Liver (tissue), 9 donors: ENCODE data around the gene MCL1. TPM values are rescaled to one million over a fixed set of nuclear protein-coding genes. Genes with fewer than 3 reads are reported as not detected.
"Not testable (repeated sequence)": the region's sequence is repeated elsewhere in the genome, so short reads cannot be mapped to it uniquely, and the experiment has no call there.

Source experiments
- DNase-seq: peaks from one replicate; pipeline ENCODE4 v3.0.0-alpha.2; 2017; ENCODE audit warnings: low spot score
- H3K27ac ChIP-seq, 2 donors: one replicate each; pipeline ENCODE4 v1.7.0; 2013; ENCODE audit warnings: inconsistent platforms in 2 of 2, low read length in 2 of 2, control low read depth in 1 of 2, low read depth in 1 of 2, mild to moderate bottlenecking in 1 of 2
- H3K27me3 ChIP-seq, 4 donors: one replicate each; pipeline versions ENCODE4 v1.6.1 to v1.7.0; 2013; ENCODE audit warnings: low read length in 3 of 4, inconsistent platforms in 1 of 4, mild to moderate bottlenecking in 1 of 4, moderate library complexity in 1 of 4; ENCODE audit not compliant: control insufficient read depth in 4 of 4, insufficient read depth in 4 of 4
- H3K36me3 ChIP-seq, 4 donors: one replicate each; pipeline versions ENCODE4 v1.6.1 to v1.7.0; 2013; ENCODE audit warnings: low read length in 3 of 4, mild to moderate bottlenecking in 3 of 4, low read depth in 1 of 4, moderate library complexity in 1 of 4; ENCODE audit not compliant: control insufficient read depth in 4 of 4, insufficient read depth in 3 of 4
- H3K4me1 ChIP-seq, 4 donors: one replicate each; pipeline versions ENCODE4 v1.6.1 to v1.7.0; 2013; ENCODE audit warnings: low read length in 3 of 4, mild to moderate bottlenecking in 3 of 4, moderate library complexity in 1 of 4; ENCODE audit not compliant: control insufficient read depth in 4 of 4, insufficient read depth in 4 of 4
- H3K4me3 ChIP-seq, 3 donors: one replicate each; pipeline versions ENCODE4 v1.6.1 to v1.7.0; 2013; ENCODE audit warnings: low read length in 3 of 3, control low read depth in 1 of 3, low read depth in 1 of 3, mild to moderate bottlenecking in 1 of 3
- H3K9ac ChIP-seq, 2 donors: one replicate each; pipeline ENCODE4 v1.7.0; 2013; ENCODE audit warnings: low read length in 2 of 2, mild to moderate bottlenecking in 2 of 2, moderate library complexity in 2 of 2, control low read depth in 1 of 2, low read depth in 1 of 2
- H3K9me3 ChIP-seq, 4 donors: one replicate each; pipeline versions ENCODE4 v1.6.1 to v1.7.0; 2013; ENCODE audit warnings: low read length in 3 of 4; ENCODE audit not compliant: control insufficient read depth in 4 of 4
- ATF3 ChIP-seq: IDR thresholded peaks from 2 replicates; pipeline ENCODE4 v1.6.1; 2016; ENCODE audit warnings: antibody characterized with exemption
- FOXA2 ChIP-seq: IDR thresholded peaks from 2 replicates; pipeline ENCODE4 v1.6.1; 2016; ENCODE audit warnings: antibody characterized with exemption
- GABPA ChIP-seq, 2 donors: IDR thresholded peaks in 1 of 2; conservative IDR thresholded peaks in 1 of 2; 2 replicates each; pipeline ENCODE4 v1.6.1; 2016; ENCODE audit warnings: antibody characterized with exemption in 2 of 2, mild to moderate bottlenecking in 1 of 2, moderate library complexity in 1 of 2
- HNF4A ChIP-seq, 2 donors: conservative IDR thresholded peaks; 2 replicates each; pipeline ENCODE4 v1.6.1; 2016; ENCODE audit warnings: antibody characterized with exemption in 2 of 2, mild to moderate bottlenecking in 2 of 2
- HNF4G ChIP-seq: IDR thresholded peaks from 2 replicates; pipeline ENCODE4 v1.6.1; 2016; ENCODE audit warnings: antibody characterized with exemption
- NR2F2 ChIP-seq: IDR thresholded peaks from 2 replicates; pipeline ENCODE4 v1.6.1; 2016; ENCODE audit warnings: antibody characterized with exemption
- RAD21 ChIP-seq, 2 donors: IDR thresholded peaks; 2 replicates each; pipeline ENCODE4 v1.6.1; 2016; ENCODE audit warnings: antibody characterized with exemption in 2 of 2, mild to moderate bottlenecking in 2 of 2
- RXRA ChIP-seq, 2 donors: IDR thresholded peaks; 2 replicates each; pipeline ENCODE4 v1.6.1; 2017 to 2018; ENCODE audit warnings: antibody characterized with exemption in 2 of 2, mild to moderate bottlenecking in 1 of 2
- SP1 ChIP-seq: IDR thresholded peaks from 2 replicates; pipeline ENCODE4 v1.6.1; 2018; ENCODE audit warnings: antibody characterized with exemption, mild to moderate bottlenecking
- YY1 ChIP-seq: IDR thresholded peaks from 2 replicates; pipeline ENCODE4 v1.6.1; 2016; ENCODE audit warnings: antibody characterized with exemption, mild to moderate bottlenecking
- WGBS: extraction: QIAGEN DNeasy Blood & Tissue Kit; methylation state at CpG from one replicate; pipeline ENCODE4 v1.1.7; 2013; 5-methylcytosine and 5-hydroxymethylcytosine counted together
- polyA plus RNA-seq, 2 donors: library from polyadenylated mRNA; stranded (reverse) in 1 of 2; unstranded in 1 of 2; fragments of 200-250 nt in 1 of 2; fragments of >200 nt in 1 of 2; fragmentation: Nextera tagmentation in 1 of 2; extraction: Ambion mirVana in 1 of 2; gene quantifications; one replicate each; pipeline versions ENCODE4 v1.2.1 to v1.2.3, GENCODE V29; 2013 to 2015
- total RNA-seq, 2 donors: library from RNA; depleted of rRNA; stranded (reverse); fragments of >200 nt; gene quantifications; one replicate each; pipeline ENCODE4 v1.2.3, GENCODE V29; 2014
- TF ChIP-seq, protein P1 (sequence below): IDR thresholded peaks from 2 replicates; pipeline ENCODE4 v1.6.1; 2016; ENCODE audit warnings: antibody characterized with exemption
- donor health status: healthy.
- donor health status: healthy.
- donor health status: healthy.
- donor health status: healthy.
- donor health status: healthy.

Gene MCL1
- total and polyA plus RNA-seq, 4 donors, result 23.4 to 181 (median 80.0) TPM

GRCh38 chr1:150626150-150626549 is 46.7 kb upstream of the MCL1 start (continued):
- TF ChIP-seq, protein P1, sequence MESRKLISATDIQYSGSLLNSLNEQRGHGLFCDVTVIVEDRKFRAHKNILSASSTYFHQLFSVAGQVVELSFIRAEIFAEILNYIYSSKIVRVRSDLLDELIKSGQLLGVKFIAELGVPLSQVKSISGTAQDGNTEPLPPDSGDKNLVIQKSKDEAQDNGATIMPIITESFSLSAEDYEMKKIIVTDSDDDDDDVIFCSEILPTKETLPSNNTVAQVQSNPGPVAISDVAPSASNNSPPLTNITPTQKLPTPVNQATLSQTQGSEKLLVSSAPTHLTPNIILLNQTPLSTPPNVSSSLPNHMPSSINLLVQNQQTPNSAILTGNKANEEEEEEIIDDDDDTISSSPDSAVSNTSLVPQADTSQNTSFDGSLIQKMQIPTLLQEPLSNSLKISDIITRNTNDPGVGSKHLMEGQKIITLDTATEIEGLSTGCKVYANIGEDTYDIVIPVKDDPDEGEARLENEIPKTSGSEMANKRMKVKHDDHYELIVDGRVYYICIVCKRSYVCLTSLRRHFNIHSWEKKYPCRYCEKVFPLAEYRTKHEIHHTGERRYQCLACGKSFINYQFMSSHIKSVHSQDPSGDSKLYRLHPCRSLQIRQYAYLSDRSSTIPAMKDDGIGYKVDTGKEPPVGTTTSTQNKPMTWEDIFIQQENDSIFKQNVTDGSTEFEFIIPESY, result no peak
- no peak for TF ChIP-seq RXRA (IDR thresholded peaks at IDR 0.05)
- no peak for TF ChIP-seq FOXA2
- no peak for TF ChIP-seq SP1
- no peak for TF ChIP-seq GABPA (IDR thresholded peaks at IDR 0.05 in 1 of 2, conservative IDR thresholded peaks at IDR 0.05 in 1 of 2)

- not testable (repeated sequence) for H3K27ac ChIP-seq, H3K27me3 ChIP-seq, H3K9ac ChIP-seq, DNase-seq, H3K4me3 ChIP-seq, H3K9me3 ChIP-seq
- WGBS, result 88% methylated on average over 1 of the region's 1 CpG
- Histone ChIP-seq H3K36me3 (peaks cover 7 to 38% (median 32%) of the 10 kb centered on the region in 4 donors), H3K4me1 (peaks cover 2 to 26% (median 18%) of the 10 kb centered on the region in 4 donors)
These were observed 45.1 kb upstream of the MCL1 start for GRCh38 chr1:150624546-150624945.

GRCh38 chr1:150624134-150624533 is 44.7 kb upstream of the MCL1 start:
- not testable (repeated sequence) for DNase-seq, H3K4me3 ChIP-seq, H3K9ac ChIP-seq, H3K27ac ChIP-seq, H3K27me3 ChIP-seq, H3K9me3 ChIP-seq
- 97% methylated on average over 1 of the region's 1 CpG for WGBS
- Histone ChIP-seq H3K36me3 (peaks cover 7 to 38% (median 32%) of the 10 kb centered on the region in 4 donors), H3K4me1 (peaks cover 2 to 29% (median 21%) of the 10 kb centered on the region in 4 donors)

DNA sequence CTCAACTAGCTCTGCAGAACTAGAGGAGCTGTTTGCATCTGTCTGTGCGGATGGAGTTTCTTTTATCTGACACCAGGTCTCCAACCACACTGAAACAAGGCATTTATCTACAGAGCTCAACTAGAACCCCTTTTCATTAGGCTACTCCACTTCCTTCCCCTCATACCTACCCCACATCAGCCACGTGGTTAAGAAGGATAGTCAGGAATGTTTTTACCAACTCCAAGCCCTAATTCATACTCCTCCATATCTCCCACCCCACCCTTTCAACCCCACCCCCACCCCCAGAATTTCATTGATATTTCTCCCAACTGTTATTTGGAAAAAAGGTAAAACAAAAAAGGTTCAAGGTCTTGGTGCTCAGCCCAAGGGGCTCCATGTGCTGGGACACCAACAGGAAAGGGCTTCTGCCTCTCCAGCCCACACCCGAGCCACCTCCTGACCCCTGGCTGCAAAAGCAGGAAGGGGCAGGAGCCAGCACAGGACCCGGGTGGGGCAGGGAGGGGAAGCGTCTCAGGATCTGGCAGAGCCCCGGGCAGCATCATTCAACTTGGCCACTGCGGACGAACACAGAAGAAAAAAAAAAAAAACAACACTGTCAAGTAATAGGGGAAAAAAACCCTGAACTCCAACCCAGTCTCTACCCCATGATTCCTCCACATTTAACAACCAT is 43.0 kb upstream of the MCL1 start:
- TF ChIP-seq NR2F2, result peak; percentile 78
- TF ChIP-seq HNF4G, result no peak
- no peak for TF ChIP-seq YY1
- no peak for TF ChIP-seq HNF4A (conservative IDR thresholded peaks at IDR 0.05)
- no peak for TF ChIP-seq SP1
- TF ChIP-seq ATF3, result no peak
- TF ChIP-seq RAD21 (IDR thresholded peaks at IDR 0.05), result no peak
- Histone ChIP-seq H3K4me1 (peaks cover 0 to 18% (median 11%) of the 10 kb centered on the region in 4 donors), H3K36me3 (peaks cover 7 to 38% (median 32%) of the 10 kb centered on the region in 4 donors)

More for the DNA sequence above, 43.0 kb upstream of the MCL1 start:
- H3K27me3 ChIP-seq, result no peaks in the 10 kb centered on the region
- WGBS, result 57% methylated on average over 8 of the region's 8 CpGs
- DNase-seq, result no peak
- no peak overlapping the region for H3K4me3 ChIP-seq
- H3K9ac ChIP-seq, result no peak overlapping the region
- H3K27ac ChIP-seq, result peak overlapping the region in 1 of 2 donors; percentile 58
- H3K9me3 ChIP-seq, result no peaks in the 10 kb centered on the region
